GM21529 (cell line): ENCODE data around the gene TMPO.
A peak's percentile ranks its signal among the peaks of the same experiment; 100 is the strongest.
"Not testable (repeated sequence)": the region's sequence is repeated elsewhere in the genome, so short reads cannot be mapped to it uniquely, and the experiment has no call there.

Source experiments
- ATAC-seq: cut with Tn5 transposase; IDR thresholded peaks from one replicate; pipeline ENCODE4 v1.9.1; 2021; ENCODE audit not compliant: unreplicated experiment

Gene TMPO, protein sequence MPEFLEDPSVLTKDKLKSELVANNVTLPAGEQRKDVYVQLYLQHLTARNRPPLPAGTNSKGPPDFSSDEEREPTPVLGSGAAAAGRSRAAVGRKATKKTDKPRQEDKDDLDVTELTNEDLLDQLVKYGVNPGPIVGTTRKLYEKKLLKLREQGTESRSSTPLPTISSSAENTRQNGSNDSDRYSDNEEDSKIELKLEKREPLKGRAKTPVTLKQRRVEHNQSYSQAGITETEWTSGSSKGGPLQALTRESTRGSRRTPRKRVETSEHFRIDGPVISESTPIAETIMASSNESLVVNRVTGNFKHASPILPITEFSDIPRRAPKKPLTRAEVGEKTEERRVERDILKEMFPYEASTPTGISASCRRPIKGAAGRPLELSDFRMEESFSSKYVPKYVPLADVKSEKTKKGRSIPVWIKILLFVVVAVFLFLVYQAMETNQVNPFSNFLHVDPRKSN

DNA sequence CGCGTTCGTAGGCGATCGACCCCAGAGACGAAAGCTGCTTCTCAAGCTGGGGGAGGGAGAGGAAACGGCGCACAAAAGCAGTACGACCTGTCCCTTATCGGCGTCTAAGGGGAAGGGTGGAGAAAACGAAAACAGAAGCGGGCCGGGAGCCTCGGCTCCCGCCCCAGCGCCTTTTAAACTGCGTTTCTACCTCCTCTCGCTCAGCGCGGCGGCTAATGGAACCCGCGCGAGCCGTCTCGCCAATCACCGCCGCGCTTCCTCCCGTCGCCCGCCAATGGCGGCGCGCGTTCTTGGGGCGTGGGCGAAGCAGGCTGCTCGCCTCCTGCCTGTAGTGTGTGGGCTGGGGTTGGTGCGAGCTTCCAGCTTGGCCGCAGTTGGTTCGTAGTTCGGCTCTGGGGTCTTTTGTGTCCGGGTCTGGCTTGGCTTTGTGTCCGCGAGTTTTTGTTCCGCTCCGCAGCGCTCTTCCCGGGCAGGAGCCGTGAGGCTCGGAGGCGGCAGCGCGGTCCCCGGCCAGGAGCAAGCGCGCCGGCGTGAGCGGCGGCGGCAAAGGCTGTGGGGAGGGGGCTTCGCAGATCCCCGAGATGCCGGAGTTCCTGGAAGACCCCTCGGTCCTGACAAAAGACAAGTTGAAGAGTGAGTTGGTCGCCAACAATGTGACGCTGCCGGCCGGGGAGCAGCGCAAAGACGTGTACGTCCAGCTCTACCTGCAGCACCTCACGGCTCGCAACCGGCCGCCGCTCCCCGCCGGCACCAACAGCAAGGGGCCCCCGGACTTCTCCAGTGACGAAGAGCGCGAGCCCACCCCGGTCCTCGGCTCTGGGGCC is at the start of gene TMPO:
TSS of gene TMPO (plus strand) at position 304 of the 824 bp plus-strand sequence. CDS start at position 582, 278 bp downstream.
- peak; percentile 69 for ATAC-seq

GRCh38 chr12:98465950-98466602 is 49.3 kb upstream of the TMPO start:
- ATAC-seq, result no peak

DNA sequence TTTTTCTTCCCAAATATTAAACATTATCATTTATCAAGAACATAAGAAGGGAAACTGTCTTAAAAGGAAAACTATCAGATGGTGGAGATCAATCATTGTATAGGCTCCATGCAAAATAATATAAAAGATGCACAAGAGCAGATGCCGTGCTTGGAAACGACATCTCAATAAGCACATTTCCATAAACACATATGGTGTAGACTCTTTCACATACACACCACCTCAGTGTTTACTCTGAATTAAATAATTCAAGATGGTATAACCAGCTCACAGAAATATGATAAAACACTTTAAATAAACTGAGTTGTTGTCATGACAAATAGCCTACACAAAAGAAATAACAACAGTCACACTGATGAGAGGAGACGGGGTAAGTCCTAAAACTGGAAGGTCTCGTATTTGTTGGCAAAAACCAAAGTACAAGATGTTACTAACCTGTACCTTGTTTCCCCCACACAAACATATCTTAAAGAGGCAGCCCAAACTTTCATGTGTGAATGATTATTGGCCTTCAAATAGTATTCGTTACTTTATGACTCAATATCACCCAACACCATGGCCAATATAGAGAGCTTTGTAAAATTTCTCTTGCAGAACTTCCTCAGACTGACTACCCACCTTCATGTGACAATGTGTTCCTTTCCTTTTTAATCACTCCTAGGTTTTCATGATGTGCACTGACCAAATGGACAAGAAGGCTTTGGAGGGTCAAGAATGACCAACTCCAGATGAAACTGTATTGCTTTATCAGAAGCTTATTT is 48.6 kb upstream of the TMPO start:
- no peak for ATAC-seq

- peak; percentile 40 for ATAC-seq
These were observed 46.3 kb upstream of the TMPO start for GRCh38 chr12:98469109-98469508.

DNA sequence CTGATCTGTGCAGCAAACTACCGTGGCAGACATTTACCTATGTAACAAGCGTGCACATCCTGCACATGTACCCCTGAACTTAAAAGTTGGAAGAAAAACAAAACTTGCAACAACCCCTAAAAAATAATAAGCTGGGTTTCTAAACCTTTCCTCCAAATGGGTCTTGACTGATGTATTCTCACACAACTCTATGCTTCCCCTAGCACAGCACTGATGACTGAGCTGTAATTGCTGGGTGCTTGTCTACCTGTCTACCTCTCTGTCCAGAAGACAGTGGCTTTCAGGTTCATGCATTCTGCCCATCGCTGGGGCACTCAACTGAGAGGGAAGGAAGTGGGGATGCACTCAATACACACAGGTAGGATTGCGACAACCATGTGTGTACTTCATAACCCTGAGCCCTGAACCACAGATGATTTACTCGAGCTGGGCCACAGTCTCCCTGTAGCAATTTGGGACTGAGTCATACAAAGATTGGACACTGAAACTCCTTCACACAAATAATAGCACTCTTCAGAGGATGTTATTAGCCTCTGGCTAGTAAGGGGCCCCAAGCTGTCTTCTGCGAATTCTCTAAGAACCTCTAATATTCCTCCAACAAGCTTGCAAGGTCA is 44.8 kb upstream of the TMPO start:
- peak; percentile 62 for ATAC-seq

DNA sequence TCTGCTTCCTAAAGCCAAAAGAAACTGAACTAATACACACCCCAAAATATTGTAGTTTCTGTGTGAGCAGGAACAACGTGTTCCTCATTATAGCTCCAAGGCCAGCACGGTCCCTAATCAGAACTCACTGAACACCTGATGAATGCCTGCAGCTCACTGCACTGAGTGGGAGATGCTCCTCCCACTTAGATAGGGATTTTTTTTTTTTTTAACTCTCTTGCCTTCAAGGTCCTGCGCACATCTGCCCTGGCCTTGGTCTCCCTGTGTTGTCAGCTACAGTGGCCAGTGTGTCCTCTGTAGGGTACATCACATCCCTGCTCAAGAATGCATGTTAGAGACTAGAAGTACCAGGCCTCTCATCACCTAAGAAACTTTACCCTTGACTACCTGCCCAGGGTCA is 44.3 kb upstream of the TMPO start:
- peak; percentile 29 for ATAC-seq

DNA sequence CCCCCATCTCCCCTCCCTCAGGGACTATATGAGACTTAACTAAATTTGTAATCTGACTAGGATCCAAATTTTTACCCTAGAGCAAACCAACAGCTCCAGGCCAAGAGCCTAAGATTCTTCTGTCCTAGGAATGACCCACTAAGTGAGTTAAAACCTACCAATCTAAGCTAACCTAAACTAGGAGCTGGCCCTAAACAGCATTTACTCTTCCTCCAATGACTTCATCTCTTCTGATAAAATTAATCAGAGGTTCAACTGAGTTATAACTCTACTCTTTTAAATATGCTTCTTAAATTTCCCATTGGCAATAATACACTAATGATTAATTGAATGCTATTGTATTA is 39.9 kb upstream of the TMPO start:
- ATAC-seq, result no peak

DNA sequence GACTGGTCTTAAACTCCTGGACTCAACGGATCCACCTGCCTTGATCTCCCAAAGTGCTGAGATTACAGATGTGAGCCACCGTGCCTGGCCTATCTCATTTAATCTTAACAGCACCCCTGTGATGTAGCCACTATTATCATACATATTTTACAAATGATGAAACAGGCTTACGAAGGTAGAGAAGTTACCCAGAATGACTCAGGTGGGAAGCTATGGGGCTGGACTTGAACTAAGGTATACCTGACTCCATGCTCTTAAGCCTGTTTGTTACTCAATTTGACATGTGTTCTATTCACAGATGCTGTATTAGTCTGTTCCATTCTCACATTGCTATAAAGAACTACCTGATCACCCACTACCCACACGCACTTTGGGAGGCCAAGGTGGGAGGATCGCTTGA is 36.8 kb upstream of the TMPO start:
- no peak for ATAC-seq

DNA sequence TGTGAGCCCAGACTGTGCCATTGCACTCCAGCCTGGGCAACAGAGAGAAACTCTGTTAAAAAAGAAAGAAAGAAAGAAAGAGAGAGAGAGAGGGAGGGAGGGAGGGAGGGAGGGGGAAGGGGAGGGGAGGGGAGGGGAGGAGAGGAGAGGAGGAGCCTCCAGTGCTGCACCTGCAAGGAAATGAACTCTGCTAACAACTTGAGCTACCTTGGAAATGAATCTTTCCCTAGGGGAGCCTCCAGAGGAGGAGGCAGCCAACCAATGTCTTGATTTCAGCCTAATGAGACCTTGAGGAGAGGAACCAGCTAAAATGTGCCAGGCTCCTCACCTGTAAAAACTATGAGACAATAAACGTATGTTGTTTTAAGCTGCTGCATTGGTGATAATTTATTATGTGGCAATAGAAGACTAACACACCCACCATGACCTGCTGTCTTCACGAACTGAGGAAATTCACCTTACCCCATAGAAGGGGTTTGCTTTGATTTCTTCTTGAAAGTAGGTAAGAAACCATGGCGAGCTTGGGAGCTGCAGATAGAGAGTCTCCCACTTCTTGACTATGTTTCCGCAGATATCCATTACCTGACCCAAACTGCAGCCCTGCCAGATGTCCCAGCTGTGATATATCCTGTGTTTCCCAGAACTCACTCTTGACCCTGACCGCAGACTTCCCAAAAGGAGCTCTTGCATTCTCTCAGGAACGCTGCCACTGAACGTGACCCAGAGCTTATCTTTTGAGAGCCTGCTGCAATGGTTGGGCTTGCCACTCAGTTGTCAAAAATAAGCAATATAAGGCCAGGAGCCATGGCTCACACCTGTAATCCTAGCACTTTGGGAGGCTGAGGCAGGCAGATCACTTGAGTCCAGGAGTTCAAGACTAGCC is 31.5 kb upstream of the TMPO start:
- ATAC-seq, result no peak

DNA sequence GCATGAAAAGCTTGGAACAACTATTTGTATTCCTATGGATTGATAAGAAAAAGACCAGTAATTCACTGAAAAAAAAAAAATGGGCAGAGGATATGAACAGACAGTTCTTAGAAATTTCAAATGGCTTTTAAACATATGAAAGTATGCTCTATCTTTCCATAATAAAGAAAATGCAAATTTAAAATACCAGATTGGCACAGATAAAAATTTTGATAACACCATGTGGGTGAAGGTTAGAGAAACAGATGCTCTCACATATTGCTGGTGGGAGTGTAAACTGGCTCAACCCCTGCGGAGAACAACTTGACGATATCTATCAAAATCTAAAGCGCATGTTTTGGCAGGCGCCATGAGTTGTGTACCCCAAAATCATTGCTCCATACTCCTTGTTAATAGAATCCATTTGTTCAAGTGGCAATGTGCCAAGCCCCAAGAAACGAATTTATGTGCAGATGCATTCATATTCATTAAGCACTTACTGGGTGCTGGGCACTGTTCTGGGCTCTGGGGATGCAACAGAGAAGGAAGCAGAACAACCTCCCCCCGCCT is 29.5 kb upstream of the TMPO start:
- no peak for ATAC-seq

GRCh38 chr12:98488416-98488815 is 27.0 kb upstream of the TMPO start:
- ATAC-seq, result not testable (repeated sequence)

DNA sequence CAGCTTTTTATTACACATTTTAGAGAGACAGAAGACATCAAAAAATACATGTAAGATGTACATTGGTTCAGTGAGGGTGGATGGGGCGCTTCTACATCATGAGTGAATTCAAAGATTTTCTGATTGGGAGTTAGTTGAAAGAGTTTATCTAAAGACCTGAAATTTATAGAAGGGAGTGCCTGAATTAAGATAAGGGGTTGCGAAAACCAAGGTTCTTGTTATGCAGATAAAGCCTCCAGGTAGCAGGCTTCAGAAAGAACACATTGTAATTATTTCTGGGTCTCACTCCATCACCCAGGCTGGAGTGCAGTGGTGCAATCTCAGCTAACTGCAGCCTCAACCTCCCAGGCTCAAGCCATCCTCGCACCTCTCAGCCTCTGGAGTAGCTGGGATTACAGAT is 26.2 kb upstream of the TMPO start:
- no peak for ATAC-seq

- ATAC-seq, result peak; percentile 96
These were observed 24.6 kb upstream of the TMPO start for GRCh38 chr12:98490501-98491453.

DNA sequence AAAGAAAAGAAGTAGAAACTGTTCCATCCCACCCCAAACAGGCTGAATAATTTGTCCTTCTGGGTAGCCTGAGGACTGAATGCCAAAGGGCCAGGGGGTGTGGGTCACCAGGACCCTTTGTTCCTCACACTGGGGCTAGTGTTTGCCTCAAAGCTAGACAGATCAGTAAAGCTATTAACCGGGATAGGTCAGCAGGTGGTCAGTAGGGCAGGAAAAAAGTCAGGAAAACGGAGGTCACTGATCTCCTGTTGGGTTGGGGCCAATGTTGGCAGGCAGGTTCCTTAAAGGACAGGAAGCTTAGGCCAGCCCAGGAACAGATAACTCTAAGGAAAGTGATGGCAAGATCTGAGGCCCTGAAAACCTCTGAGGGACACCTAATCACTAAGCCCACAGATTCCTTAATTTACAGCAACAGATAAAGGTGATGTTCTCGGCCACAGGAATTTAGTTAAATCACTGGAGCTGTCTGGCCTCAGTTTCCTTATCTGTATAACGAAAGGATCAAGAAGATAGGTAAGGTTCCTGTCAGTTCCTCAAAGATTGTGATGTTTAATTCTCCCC is 22.7 kb upstream of the TMPO start:
- ATAC-seq, result no peak

DNA sequence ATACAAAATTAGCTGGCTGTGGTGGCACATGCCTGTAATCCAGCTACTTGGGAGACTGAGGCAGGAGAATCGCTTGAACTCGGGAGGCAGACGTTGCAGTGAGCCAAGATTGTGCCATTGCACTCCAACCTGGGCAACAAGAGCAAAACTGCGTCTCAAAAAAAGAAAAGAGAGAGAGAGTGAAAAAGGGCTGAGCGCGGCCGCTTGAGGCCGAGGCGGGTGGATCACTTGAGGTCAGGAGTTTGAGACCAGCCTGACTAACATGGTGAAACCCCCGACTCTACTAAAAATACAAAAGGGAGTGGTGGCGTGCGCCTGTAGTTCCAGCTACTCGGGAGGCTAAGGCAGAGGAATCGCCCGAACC is 14.1 kb upstream of the TMPO start:
- ATAC-seq, result not testable (repeated sequence)

DNA sequence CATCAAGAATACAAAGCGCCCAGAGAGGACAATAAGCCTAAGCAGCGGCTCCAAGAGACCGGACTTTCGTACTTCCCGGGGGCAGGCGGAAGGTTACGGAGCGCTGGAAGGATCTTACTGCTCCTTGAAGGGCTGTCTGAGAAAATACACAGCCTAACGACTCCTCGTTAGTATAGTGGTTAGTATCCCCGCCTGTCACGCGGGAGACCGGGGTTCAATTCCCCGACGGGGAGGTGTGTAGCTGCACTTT is 12.1 kb upstream of the TMPO start:
- peak; percentile 55 for ATAC-seq

GRCh38 chr12:98503592-98504367 is 11.6 kb upstream of the TMPO start:
- ATAC-seq, result peak; percentile 77

- peak; percentile 3 for ATAC-seq
These were observed 11.1 kb upstream of the TMPO start for GRCh38 chr12:98504368-98504617.
